NCI-H1694 (cell line): Measurements from ENCODE around the gene CIT.

ENCODE experiments used
- DNase-seq: peaks from one replicate; lab custom pipeline; 2025; lab: John Stamatoyannopoulos, UW

CIT gene

GRCh38 chr12:119696943-119697342, 180.2 kb downstream of the CIT start:
- DNase-seq, result no peak

DNA sequence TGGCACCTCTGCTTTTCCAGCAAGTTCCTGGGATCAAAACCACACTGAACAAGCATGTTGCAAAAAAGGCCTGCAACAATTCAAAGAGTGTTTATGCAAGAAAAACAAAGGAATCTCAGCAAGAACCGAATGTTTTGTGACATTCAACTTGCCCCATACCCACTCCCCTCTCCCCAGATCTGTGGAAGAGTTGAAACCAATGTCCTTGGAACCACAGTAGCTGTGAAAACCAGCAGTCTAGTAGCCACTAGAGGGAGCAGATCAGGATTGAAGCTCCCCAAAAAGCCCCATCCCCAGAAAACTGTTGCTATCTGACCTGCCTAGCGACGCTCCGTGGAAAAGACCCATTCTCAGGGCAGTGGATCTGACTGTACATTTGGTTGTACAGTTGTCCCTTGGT, 182.1 kb downstream of the CIT start:
- no peak for DNase-seq

- no peak for DNase-seq
Measured at GRCh38 chr12:119694111-119694510, 183.0 kb downstream of the CIT start.

- no peak for DNase-seq
Measured at GRCh38 chr12:119693511-119693910, 183.6 kb downstream of the CIT start.

DNA sequence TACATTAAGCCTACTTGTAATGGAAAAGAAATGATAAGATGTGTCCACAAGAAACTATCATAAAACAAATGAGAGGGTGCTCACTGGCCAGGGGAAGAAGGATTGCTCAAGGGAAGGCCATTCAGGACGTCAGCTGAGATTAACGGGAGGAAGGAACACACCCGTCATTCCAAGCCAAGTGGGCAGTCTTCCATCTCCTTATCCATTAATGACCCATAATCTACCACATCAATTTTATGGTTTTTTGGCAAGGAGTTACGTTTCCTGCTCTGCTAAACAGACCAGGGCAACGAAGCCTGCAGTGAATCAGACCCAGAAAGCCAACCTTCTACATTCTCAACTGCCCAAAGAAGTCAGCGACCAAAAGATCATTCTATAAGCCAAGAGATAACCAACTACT, 184.1 kb downstream of the CIT start:
- DNase-seq, result no peak

- peak; percentile 75 for DNase-seq
Measured at GRCh38 chr12:119692410-119692809, 184.7 kb downstream of the CIT start.

DNA sequence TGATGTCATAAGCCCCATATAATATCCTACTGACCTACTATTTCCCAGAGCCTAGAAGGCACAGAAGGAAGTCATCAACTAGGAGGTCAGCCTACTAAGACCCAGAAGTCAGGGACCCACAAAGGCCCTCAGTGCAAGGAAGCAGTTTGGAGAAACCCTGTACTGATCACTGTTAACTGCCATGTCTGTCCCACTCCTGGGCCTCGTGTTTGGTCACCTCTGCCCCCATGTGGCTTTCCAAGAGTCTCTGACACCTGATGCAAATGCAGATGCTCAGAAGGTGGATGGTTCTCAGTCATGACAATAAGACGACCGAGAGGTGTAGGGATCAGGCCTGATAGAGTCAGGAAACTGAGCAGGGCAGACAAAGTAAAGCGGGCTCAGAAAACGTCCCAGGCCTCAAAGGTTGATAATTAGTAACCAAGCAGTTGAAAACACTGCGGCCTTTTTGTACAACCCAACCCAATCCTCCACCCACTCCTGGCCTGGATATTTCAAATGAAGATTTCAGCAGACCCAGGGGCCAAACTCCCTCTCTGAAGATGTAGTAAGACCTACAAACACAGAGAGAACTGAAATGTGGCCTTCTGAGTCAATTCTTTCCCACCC, 185.8 kb downstream of the CIT start:
- DNase-seq, result no peak

GRCh38 chr12:119689935-119690500, 187.1 kb downstream of the CIT start:
- no peak for DNase-seq

DNA sequence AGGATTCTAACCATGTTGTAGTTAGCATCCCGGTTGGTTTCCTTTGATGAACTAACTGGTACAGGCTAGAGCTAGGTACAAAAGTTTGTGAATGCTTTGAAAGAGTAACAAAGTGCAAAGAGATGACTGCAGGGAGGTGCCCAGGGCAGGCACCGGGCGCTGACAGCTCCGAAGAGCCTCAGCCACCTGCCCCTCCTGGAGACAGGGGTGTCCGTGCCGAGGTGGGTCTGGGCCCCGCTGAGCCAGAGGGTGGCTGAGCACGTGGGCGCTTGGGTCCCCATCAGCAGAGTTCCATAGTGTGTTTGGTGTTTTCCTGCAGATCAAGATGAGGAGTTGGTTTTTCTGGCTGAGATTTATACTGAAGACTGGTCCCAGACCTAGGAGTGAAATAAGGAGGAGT, 189.2 kb downstream of the CIT start:
- DNase-seq, result no peak

DNA sequence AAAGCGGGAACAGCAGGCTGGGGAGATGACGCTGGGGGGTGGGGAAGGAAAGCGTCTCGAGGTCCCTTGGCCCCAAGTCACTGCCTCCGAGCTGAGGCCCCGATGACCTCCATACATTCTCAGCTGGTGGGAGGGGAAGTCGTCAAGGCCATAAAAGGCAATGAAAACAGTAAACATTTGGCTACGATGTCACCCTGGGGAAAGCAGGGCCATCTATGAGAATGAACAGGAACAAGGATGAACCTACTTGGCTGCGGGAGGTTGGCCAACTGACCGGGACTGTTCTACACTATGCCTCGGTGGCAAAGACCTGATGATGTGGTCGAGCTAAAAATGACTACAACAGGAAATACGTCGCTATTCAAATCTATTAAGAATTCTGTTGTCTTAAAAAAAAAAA, 189.7 kb downstream of the CIT start:
- DNase-seq, result no peak

DNA sequence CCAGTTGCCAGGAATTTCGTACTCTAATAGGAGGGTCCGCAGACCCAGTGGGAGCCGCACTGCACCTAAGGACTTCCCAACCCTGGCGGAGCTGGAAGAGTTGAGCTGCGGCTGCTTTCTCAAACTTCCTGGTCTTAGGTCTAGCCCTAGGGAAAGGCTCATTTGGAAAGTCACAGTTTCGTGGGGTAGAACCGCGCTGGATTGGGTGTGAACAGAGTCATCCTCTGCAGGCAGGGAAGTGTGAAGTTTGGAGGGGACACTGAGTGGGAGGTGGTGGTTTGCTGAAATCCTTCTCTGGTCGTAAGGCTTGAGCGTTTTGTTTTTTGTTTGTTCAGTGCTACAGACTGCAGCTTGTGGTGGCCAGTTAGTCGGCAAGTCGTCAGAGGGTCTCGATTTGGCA, 190.3 kb downstream of the CIT start:
- DNase-seq, result no peak

DNA sequence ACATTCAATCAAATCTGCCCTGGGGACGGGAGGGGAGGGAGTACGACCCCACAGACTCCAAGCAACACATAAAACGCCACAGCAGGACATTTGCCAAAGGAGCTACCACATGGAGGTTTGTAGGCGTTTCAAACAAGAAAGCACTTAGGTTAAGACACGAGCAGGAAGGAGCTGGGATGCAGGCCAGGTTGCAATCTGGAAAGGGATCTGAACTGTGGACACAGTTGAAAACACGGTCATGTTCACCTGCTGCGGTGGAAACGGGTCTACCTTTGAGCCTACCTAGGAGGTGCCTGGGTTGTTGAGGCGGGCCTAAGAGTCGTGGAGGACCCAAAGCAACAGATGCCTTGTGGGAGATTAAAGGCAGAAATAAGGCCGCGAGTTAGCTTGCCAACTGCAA, 190.8 kb downstream of the CIT start:
- DNase-seq, result no peak

DNA sequence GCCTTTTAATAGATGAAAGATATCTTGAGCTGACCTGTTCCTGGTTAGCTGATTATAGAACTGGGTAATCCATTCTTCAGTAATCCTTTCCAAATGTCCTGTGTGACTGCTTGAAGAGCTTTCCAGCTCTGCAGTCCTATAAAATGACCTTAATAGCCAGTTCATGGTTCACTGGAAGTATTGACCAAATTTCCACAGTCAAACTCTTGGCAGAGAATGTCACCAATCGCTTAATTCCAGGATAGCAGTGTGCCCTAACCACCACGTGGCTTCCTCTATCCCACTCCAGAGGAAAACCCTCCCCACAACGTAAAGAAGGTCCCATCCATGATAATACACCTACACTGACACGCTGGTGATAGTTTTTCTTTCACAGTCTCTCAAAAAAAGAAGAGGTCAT, 191.7 kb downstream of the CIT start:
- DNase-seq, result no peak

DNA sequence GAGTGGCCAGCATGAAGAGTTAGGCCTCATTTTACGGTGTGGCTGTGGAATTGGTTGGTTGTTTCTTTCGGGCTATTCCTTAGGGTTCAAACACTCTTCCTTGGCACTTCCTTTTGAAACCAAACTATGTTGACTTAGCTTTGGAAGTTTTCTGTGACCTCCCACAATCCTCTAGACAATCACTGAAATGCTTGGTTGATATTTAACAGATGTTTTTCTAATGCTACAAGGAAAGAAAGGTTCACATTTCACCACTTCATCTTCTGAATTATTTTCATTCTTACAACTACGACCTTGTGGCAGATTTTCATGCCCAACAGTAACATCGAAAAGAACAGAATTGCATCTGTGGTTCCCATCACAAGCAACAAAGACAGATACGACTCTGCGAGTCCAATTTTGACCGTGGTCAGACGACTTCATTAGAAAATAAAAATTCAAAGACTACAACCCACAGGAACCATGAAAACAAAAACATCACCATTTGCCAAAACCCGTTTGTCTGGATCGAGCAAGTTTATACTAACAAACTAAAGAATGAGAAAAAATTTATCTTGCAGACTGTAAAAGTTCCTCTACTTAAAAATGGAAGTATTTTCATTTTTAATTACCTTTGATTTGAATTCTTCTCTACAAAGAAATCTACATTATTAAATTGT, 192.3 kb downstream of the CIT start:
- DNase-seq, result no peak

DNA sequence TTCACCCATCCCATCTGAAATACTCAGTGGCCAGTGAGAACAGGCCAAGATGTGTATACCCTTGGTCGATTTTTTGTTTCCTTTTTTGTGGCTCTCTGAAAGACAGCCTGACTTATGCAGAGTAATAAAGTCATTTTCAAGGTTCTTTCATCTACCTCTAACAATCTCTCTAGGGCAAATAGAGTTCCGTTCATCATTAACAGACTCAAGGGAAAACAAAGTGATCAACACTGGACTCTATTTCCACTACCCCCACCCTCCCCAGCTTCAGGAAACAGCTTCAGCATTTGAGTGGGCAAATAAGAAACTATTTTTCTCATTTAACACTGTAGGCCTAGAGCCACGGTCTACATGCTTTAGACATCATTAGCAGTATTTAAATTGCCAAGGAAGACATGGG, 193.3 kb downstream of the CIT start:
- no peak for DNase-seq

- no peak for DNase-seq
Measured at GRCh38 chr12:119683413-119683812, 193.7 kb downstream of the CIT start.

- no peak for DNase-seq
Measured at GRCh38 chr12:119682639-119683252, 194.4 kb downstream of the CIT start.

- DNase-seq, result no peak
Measured at GRCh38 chr12:119681728-119682638, 195.1 kb downstream of the CIT start.

- DNase-seq, result no peak
Measured at GRCh38 chr12:119681111-119681510, 196.0 kb downstream of the CIT start.

- no peak for DNase-seq
Measured at GRCh38 chr12:119679490-119679889, 197.6 kb downstream of the CIT start.

GRCh38 chr12:119679081-119679480, 198.0 kb downstream of the CIT start:
- no peak for DNase-seq

- DNase-seq, result no peak
Measured at GRCh38 chr12:119678459-119678858, 198.7 kb downstream of the CIT start.
